Ishikawa (cell line): ENCODE data around the gene GBF1.

ENCODE experiments used
- CEBPB ChIP-seq: IDR thresholded peaks from 2 replicates; pipeline ENCODE4 v1.6.1; 2012
- EP300 ChIP-seq: IDR thresholded peaks from 2 replicates; pipeline ENCODE4 v1.6.1; 2012; ENCODE audit warnings: borderline replicate concordance
- NFIC ChIP-seq: IDR thresholded peaks from 2 replicates; pipeline ENCODE4 v1.6.1; 2012
- RAD21 ChIP-seq: IDR thresholded peaks from 2 replicates; pipeline ENCODE4 v1.6.1; 2012; ENCODE audit warnings: low read depth
- REST ChIP-seq: IDR thresholded peaks from 2 replicates; pipeline ENCODE4 v1.6.1; 2012; ENCODE audit warnings: low read depth, mild to moderate bottlenecking
- TAF1 ChIP-seq: IDR thresholded peaks from 2 replicates; pipeline ENCODE4 v1.6.1; 2012; ENCODE audit warnings: low read depth, mild to moderate bottlenecking
- YY1 ChIP-seq: IDR thresholded peaks from 2 replicates; pipeline ENCODE4 v1.6.1; 2012; ENCODE audit warnings: low read depth

GRCh38 chr10:102431452-102432124 is 186.3 kb downstream of the GBF1 start:
- no peak for TF ChIP-seq YY1
- TF ChIP-seq NFIC = no peak
- no peak for TF ChIP-seq EP300
- no peak for TF ChIP-seq TAF1
- no peak for TF ChIP-seq REST
- no peak for TF ChIP-seq RAD21
- TF ChIP-seq CEBPB = no peak
